ENCODE measurements around the gene AGL. TPM values are rescaled to one million over a fixed set of nuclear protein-coding genes. Genes with fewer than 3 reads are reported as not detected.

The AGL gene
- total RNA-seq, 2 donors from 2014 or later, result 20.2 to 45.4 TPM

- no peak overlapping the region for H3K27ac ChIP-seq
- H3K4me3 ChIP-seq, result no peak overlapping the region
- peaks cover 34% of the 10 kb centered on the region for H3K36me3 ChIP-seq
- TF ChIP-seq CTCF (IDR thresholded peaks at IDR 0.05), result no peak
- H3K27me3 ChIP-seq, result no peaks in the 10 kb centered on the region
- H3K9me3 ChIP-seq, result no peaks in the 10 kb centered on the region
- DNase-seq (ENCODE audit: low spot score), result no peak
- H3K4me1 ChIP-seq, result no peaks in the 10 kb centered on the region
These were observed 56.4 kb downstream of the AGL start for GRCh38 chr1:99906535-99906934.

GRCh38 chr1:99917214-99917613 is 67.1 kb downstream of the AGL start:
- Histone ChIP-seq H3K4me1 (no peaks in the 10 kb centered on the region), H3K9me3 (no peaks in the 10 kb centered on the region), H3K36me3 (peaks cover 19% of the 10 kb centered on the region), H3K27me3 (no peaks in the 10 kb centered on the region), H3K4me3 (peak overlapping the region in 1 of 2 donors; percentile 9), H3K27ac (peak overlapping the region in 1 of 2 donors; percentile 12)
- no peak for TF ChIP-seq CTCF (IDR thresholded peaks at IDR 0.05)
- no peak for DNase-seq (ENCODE audit: low spot score)

DNA sequence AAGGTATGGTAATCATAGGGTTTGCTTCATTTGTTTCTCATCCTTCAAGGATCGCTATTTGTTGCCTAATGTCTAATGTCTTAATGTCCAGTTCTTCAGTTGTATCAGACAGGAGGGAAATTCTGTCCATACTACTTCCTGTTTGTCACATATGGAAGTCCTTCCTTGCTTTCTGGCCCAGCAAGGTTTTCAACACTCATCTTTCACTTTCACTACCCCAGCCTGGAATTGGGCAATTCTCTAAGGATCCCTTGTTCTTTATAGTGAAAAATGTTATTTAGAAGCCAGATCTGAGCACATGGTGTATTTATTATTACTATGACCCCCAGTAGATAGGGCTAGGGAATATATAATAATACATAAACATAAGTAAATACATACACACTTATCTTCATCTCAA is 69.1 kb downstream of the AGL start:
- Histone ChIP-seq H3K4me1 (no peaks in the 10 kb centered on the region), H3K27me3 (no peaks in the 10 kb centered on the region), H3K9me3 (no peaks in the 10 kb centered on the region), H3K36me3 (peaks cover 7% of the 10 kb centered on the region), H3K27ac (no peak overlapping the region), H3K4me3 (no peak overlapping the region)
- TF ChIP-seq CTCF (IDR thresholded peaks at IDR 0.05), result no peak
- DNase-seq (ENCODE audit: low spot score), result no peak

DNA sequence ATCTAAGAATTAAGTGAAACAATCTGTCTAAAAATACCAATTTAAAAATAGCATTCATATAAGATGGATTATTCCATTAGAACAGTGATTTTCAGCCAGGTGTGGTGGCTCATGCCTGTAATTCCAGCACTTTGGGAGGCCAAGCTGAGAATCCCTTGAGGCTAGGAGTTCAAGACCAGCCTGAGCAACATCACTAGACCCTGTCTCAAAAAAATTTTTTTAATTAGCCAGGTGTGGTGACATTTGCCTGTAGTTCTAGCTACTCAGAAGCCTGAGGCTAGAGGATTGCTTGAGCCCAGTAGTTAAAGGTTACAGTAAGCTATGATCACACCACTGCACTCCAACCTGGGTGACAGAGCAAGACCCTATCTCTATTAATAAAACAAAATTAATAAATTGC is 84.6 kb downstream of the AGL start:
- Histone ChIP-seq H3K36me3 (no peaks in the 10 kb centered on the region), H3K27me3 (no peaks in the 10 kb centered on the region), H3K27ac (no peak overlapping the region), H3K4me1 (no peaks in the 10 kb centered on the region), H3K4me3 (no peak overlapping the region), H3K9me3 (no peaks in the 10 kb centered on the region)
- no peak for DNase-seq (ENCODE audit: low spot score)
- no peak for TF ChIP-seq CTCF (IDR thresholded peaks at IDR 0.05)

GRCh38 chr1:99935534-99935933 is 85.4 kb downstream of the AGL start:
- no peaks in the 10 kb centered on the region for H3K4me1 ChIP-seq
- no peak overlapping the region for H3K27ac ChIP-seq
- no peaks in the 10 kb centered on the region for H3K27me3 ChIP-seq
- no peak overlapping the region for H3K4me3 ChIP-seq
- TF ChIP-seq CTCF (IDR thresholded peaks at IDR 0.05), result no peak
- no peaks in the 10 kb centered on the region for H3K36me3 ChIP-seq
- H3K9me3 ChIP-seq, result no peaks in the 10 kb centered on the region
- no peak for DNase-seq (ENCODE audit: low spot score)

GRCh38 chr1:99936071-99936470 is 85.9 kb downstream of the AGL start:
- H3K36me3 ChIP-seq, result no peaks in the 10 kb centered on the region
- no peaks in the 10 kb centered on the region for H3K27me3 ChIP-seq
- no peak overlapping the region for H3K27ac ChIP-seq
- TF ChIP-seq CTCF (IDR thresholded peaks at IDR 0.05), result no peak
- H3K4me3 ChIP-seq, result no peak overlapping the region
- no peaks in the 10 kb centered on the region for H3K4me1 ChIP-seq
- no peaks in the 10 kb centered on the region for H3K9me3 ChIP-seq
- no peak for DNase-seq (ENCODE audit: low spot score)
